SK-N-SH (cell line): ENCODE results near the gene CEP63. TPM values are rescaled to one million over a fixed set of nuclear protein-coding genes. Genes with fewer than 3 reads are reported as not detected.

Experiments
- CTCF ChIA-PET: fragments of 300-600, 350-600 bp; formaldehyde crosslinking; extraction: SDS; loops from one replicate; lab custom pipeline; 2021; lab: Yijun Ruan, JAX
- POLR2A ChIA-PET: fragments of 350-600 bp; sonication (Branson Sonifier 250); formaldehyde crosslinking; extraction: SDS; loops from one replicate; lab custom pipeline; 2020; ENCODE audit warnings: antibody characterized with exemption, inconsistent platforms; lab: Yijun Ruan, JAX
- DNase-seq: peaks from one replicate; pipeline ENCODE4 v3.0.0; 2012
- H2AFZ ChIP-seq: fragments of 200-600 bp; sonication (generic); 2 replicates; pipeline ENCODE4 v1.8.1; 2016; ENCODE audit warnings: antibody characterized with exemption, mild to moderate bottlenecking, low read depth
- H3F3A ChIP-seq: fragments of 200-600 bp; sonication (generic); replicated peaks from 2 replicates; pipeline ENCODE3; 2016; ENCODE audit warnings: antibody characterized with exemption, mild to moderate bottlenecking; ENCODE audit not compliant: insufficient read depth
- H3K27ac ChIP-seq, 2 experiments: fragments of 200-500 bp in 1 of 2; fragments of 200-600 bp in 1 of 2; sonication (Bioruptor generic) in 1 of 2; sonication (generic), shearing (Covaris generic) in 1 of 2; 2 replicates each; pipeline versions ENCODE4 v1.5.1 to v1.6.1; 2014 to 2016; ENCODE audit warnings: low read depth in 2 of 2, inconsistent platforms in 1 of 2, low read length in 1 of 2, mild to moderate bottlenecking in 1 of 2, mixed read lengths in 1 of 2
- H3K27me3 ChIP-seq: fragments of 200-600 bp; sonication (generic), shearing (Covaris generic); 2 replicates; pipeline ENCODE4 v1.6.1; 2016; ENCODE audit warnings: mixed run types; ENCODE audit not compliant: insufficient read depth
- H3K36me3 ChIP-seq, 2 experiments: fragments of 200-500 bp in 1 of 2; fragments of 200-600 bp in 1 of 2; sonication (Bioruptor generic) in 1 of 2; sonication (generic) in 1 of 2; replicated peaks in 1 of 2; 2 replicates each; pipeline versions ENCODE3 to v1.5.1; 2014 to 2016; ENCODE audit warnings: low read length in 1 of 2, mild to moderate bottlenecking in 1 of 2; ENCODE audit not compliant: insufficient read depth in 2 of 2, control insufficient read depth in 1 of 2
- H3K4me1 ChIP-seq, 2 experiments: fragments of 200-500 bp in 1 of 2; fragments of 200-600 bp in 1 of 2; sonication (Bioruptor generic) in 1 of 2; sonication (generic), shearing (Covaris generic) in 1 of 2; 2 replicates each; pipeline versions ENCODE4 v1.5.1 to v1.6.1; 2014 to 2016; ENCODE audit warnings: low read depth in 1 of 2, low read length in 1 of 2, mixed run types in 1 of 2; ENCODE audit not compliant: insufficient read depth in 2 of 2, control insufficient read depth in 1 of 2
- H3K4me2 ChIP-seq: fragments of 200-600 bp; sonication (generic), shearing (Covaris generic); 2 replicates; pipeline ENCODE4 v1.6.1; 2017; ENCODE audit warnings: mixed run types
- H3K4me3 ChIP-seq, 2 experiments: fragments of 200-500 bp in 1 of 2; fragments of 200-600 bp in 1 of 2; sonication (Bioruptor generic) in 1 of 2; sonication (generic), shearing (Covaris generic) in 1 of 2; 2 replicates each; pipeline versions ENCODE4 v1.5.1 to v1.8.1; 2014 to 2016; ENCODE audit warnings: low read depth in 2 of 2, inconsistent platforms in 1 of 2, low read length in 1 of 2, mild to moderate bottlenecking in 1 of 2, mixed read lengths in 1 of 2, moderate library complexity in 1 of 2
- H3K79me2 ChIP-seq: fragments of 200-600 bp; sonication (generic); 2 replicates; pipeline ENCODE4 v1.8.1; 2017; ENCODE audit warnings: mild to moderate bottlenecking; ENCODE audit not compliant: insufficient read depth
- H3K9ac ChIP-seq: fragments of 200-600 bp; sonication (generic); 2 replicates; pipeline ENCODE4 v1.6.1; 2017; ENCODE audit warnings: mixed run types
- H3K9me2 ChIP-seq: fragments of 200-600 bp; sonication (generic); 2 replicates; pipeline ENCODE4 v1.6.1; 2017; ENCODE audit warnings: mixed run types
- H3K9me3 ChIP-seq: fragments of 200-600 bp; sonication (generic); 2 replicates; pipeline ENCODE4 v1.6.1; 2017; ENCODE audit warnings: mixed run types, mild to moderate bottlenecking, moderate library complexity
- H4K20me1 ChIP-seq: fragments of 200-600 bp; sonication (generic); 2 replicates; pipeline ENCODE4 v1.6.1; 2017; ENCODE audit warnings: mild to moderate bottlenecking, mixed run types; ENCODE audit not compliant: insufficient read depth
- EP300 ChIP-seq, 2 experiments: IDR thresholded peaks; 2 replicates each; pipeline versions ENCODE4 v1.4.0 to v1.6.1; 2012; ENCODE audit warnings: borderline replicate concordance in 1 of 2, low read depth in 1 of 2, low read length in 1 of 2
- EZH2phosphoT487 ChIP-seq: fragments of 200-600 bp; sonication (generic); IDR thresholded peaks from 2 replicates; pipeline ENCODE4 v1.6.1; 2017; ENCODE audit warnings: low read depth, mixed run types, mild to moderate bottlenecking, antibody characterized with exemption, moderate library complexity, borderline replicate concordance
- GABPA ChIP-seq: IDR thresholded peaks from 2 replicates; pipeline ENCODE4 v1.4.0; 2012; ENCODE audit warnings: low read depth, mild to moderate bottlenecking
- GATA2 ChIP-seq: sonication (generic); formaldehyde crosslinking; IDR thresholded peaks from 2 replicates; pipeline ENCODE4 v1.5.0; 2020; ENCODE audit warnings: mild to moderate bottlenecking, missing genetic modification reagents
- JUND ChIP-seq: IDR thresholded peaks from 2 replicates; pipeline ENCODE4 v1.4.0; 2012
- NFIC ChIP-seq: IDR thresholded peaks from 2 replicates; pipeline ENCODE4 v1.4.0; 2012; ENCODE audit warnings: borderline replicate concordance
- NRF1 ChIP-seq: IDR thresholded peaks from 2 replicates; pipeline ENCODE4 v1.6.1; 2012; ENCODE audit warnings: low read depth, mild to moderate bottlenecking, low read length
- POLR2AphosphoS5 ChIP-seq: IDR thresholded peaks from 2 replicates; pipeline ENCODE4 v1.6.1; 2012; ENCODE audit warnings: low read depth, low read length
- SIN3A ChIP-seq: IDR thresholded peaks from 2 replicates; pipeline ENCODE4 v1.6.1; 2012; ENCODE audit warnings: low read depth, mild to moderate bottlenecking, low read length, moderate library complexity, borderline replicate concordance
- SMC3 ChIP-seq: IDR thresholded peaks from 2 replicates; pipeline ENCODE4 v1.6.1; 2012; ENCODE audit warnings: low read depth, low read length, improper control_type of control experiment
- TAF1 ChIP-seq: IDR thresholded peaks from 2 replicates; pipeline ENCODE4 v1.6.1; 2012; ENCODE audit warnings: low read depth, mild to moderate bottlenecking, low read length, moderate library complexity, borderline replicate concordance
- YY1 ChIP-seq: IDR thresholded peaks from 2 replicates; pipeline ENCODE4 v1.4.0; 2012; ENCODE audit warnings: low read depth, mild to moderate bottlenecking
- WGBS: methylation state at CpG from one replicate; pipeline ENCODE4 v1.1.6; 2017; ENCODE audit warnings: low lambda C conversion rate; 5-methylcytosine and 5-hydroxymethylcytosine counted together
- polyA plus RNA-seq, 3 experiments: library from polyadenylated mRNA; depleted of rRNA; stranded (reverse); fragments of >200 nt; gene quantifications; 2 replicates each; pipeline ENCODE4 v1.2.3, GENCODE V29; 2012
- TF ChIP-seq, protein P1 (sequence below): fragments of 200-600 bp; sonication (generic); IDR thresholded peaks from 2 replicates; pipeline ENCODE4 v1.6.1; 2017; ENCODE audit warnings: antibody characterized with exemption, mild to moderate bottlenecking, moderate library complexity
- TF ChIP-seq, protein P2 (sequence below): IDR thresholded peaks from 2 replicates; pipeline ENCODE4; 2012
- TF ChIP-seq, protein P3 (sequence below): IDR thresholded peaks from 2 replicates; pipeline ENCODE4 v1.4.0; 2012; ENCODE audit warnings: low read depth, borderline replicate concordance
- TF ChIP-seq, protein P4 (sequence below): IDR thresholded peaks from 2 replicates; pipeline ENCODE4 v1.4.0; 2012; ENCODE audit warnings: low read depth, borderline replicate concordance

The CEP63 gene
- polyA plus RNA-seq, 1 of the 3 experiments (the other 2 are of a cell fraction), result 6.3 TPM

DNA sequence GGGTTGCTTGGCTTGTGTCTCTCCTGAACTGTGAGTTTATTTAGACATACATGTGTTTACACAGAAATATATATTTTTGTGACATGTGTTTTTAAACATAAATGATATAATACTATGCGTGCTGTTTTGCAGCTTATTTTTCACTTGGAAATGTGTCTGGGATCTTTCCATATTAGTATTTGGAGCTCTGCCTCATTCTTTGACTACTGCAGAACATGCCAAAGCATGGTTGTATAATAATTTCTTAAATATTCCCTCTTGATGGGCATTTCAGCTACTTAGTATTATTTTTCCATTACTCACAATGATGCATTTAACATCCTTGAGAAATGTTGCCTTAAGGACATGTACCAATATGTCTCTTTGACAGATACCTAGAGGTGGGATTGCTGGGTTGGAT is 19.5 kb upstream of the CEP63 start:
- Histone ChIP-seq H2AFZ (no peak overlapping the region), H3K9ac (no peak overlapping the region), H3K36me3 (no peaks in the 10 kb centered on the region), H3K9me2 (no peaks in the 10 kb centered on the region), H3K4me1 (peaks cover 6 to 30% of the 10 kb centered on the region in 2 experiments; a peak in 3 of 4 replicates), H3K4me3 (no peak overlapping the region), H3K4me2 (no peak overlapping the region), H3K9me3 (no peaks in the 10 kb centered on the region), H3K27me3 (no peaks in the 10 kb centered on the region), H3K79me2 (no peaks in the 10 kb centered on the region), H4K20me1 (no peaks in the 10 kb centered on the region), H3K27ac (peak overlapping the region in 1 of 2 experiments; percentile 100; a peak in 2 of 4 replicates), H3F3A (peaks cover 41% of the 10 kb centered on the region)
- no peak for TF ChIP-seq SIN3A
- no peak for TF ChIP-seq TAF1
- no peak for TF ChIP-seq NRF1
- TF ChIP-seq GABPA, result no peak
- TF ChIP-seq, protein P1, sequence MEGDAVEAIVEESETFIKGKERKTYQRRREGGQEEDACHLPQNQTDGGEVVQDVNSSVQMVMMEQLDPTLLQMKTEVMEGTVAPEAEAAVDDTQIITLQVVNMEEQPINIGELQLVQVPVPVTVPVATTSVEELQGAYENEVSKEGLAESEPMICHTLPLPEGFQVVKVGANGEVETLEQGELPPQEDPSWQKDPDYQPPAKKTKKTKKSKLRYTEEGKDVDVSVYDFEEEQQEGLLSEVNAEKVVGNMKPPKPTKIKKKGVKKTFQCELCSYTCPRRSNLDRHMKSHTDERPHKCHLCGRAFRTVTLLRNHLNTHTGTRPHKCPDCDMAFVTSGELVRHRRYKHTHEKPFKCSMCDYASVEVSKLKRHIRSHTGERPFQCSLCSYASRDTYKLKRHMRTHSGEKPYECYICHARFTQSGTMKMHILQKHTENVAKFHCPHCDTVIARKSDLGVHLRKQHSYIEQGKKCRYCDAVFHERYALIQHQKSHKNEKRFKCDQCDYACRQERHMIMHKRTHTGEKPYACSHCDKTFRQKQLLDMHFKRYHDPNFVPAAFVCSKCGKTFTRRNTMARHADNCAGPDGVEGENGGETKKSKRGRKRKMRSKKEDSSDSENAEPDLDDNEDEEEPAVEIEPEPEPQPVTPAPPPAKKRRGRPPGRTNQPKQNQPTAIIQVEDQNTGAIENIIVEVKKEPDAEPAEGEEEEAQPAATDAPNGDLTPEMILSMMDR, result no peak
- no peak for TF ChIP-seq NFIC
- TF ChIP-seq, protein P2, sequence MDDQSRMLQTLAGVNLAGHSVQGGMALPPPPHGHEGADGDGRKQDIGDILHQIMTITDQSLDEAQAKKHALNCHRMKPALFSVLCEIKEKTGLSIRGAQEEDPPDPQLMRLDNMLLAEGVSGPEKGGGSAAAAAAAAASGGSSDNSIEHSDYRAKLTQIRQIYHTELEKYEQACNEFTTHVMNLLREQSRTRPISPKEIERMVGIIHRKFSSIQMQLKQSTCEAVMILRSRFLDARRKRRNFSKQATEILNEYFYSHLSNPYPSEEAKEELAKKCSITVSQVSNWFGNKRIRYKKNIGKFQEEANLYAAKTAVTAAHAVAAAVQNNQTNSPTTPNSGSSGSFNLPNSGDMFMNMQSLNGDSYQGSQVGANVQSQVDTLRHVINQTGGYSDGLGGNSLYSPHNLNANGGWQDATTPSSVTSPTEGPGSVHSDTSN, result no peak
- no peak for TF ChIP-seq GATA2
- TF ChIP-seq EP300 (IDR thresholded peaks at IDR 0.05; ENCODE audit: borderline replicate concordance in 1 of 2, low read depth in 1 of 2, low read length in 1 of 2), result no peak
- no peak for TF ChIP-seq YY1
- TF ChIP-seq, protein P3, sequence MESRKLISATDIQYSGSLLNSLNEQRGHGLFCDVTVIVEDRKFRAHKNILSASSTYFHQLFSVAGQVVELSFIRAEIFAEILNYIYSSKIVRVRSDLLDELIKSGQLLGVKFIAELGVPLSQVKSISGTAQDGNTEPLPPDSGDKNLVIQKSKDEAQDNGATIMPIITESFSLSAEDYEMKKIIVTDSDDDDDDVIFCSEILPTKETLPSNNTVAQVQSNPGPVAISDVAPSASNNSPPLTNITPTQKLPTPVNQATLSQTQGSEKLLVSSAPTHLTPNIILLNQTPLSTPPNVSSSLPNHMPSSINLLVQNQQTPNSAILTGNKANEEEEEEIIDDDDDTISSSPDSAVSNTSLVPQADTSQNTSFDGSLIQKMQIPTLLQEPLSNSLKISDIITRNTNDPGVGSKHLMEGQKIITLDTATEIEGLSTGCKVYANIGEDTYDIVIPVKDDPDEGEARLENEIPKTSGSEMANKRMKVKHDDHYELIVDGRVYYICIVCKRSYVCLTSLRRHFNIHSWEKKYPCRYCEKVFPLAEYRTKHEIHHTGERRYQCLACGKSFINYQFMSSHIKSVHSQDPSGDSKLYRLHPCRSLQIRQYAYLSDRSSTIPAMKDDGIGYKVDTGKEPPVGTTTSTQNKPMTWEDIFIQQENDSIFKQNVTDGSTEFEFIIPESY, result no peak
- TF ChIP-seq POLR2AphosphoS5, result no peak
- TF ChIP-seq, protein P4, sequence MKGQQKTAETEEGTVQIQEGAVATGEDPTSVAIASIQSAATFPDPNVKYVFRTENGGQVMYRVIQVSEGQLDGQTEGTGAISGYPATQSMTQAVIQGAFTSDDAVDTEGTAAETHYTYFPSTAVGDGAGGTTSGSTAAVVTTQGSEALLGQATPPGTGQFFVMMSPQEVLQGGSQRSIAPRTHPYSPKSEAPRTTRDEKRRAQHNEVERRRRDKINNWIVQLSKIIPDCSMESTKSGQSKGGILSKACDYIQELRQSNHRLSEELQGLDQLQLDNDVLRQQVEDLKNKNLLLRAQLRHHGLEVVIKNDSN, result no peak
- TF ChIP-seq EZH2phosphoT487, result no peak
- no peak for TF ChIP-seq JUND
- no peak for TF ChIP-seq SMC3
- 88% methylated on average over 1 of the region's 1 CpG for WGBS
- CTCF ChIA-PET, result interaction anchor here (1.0 to 2.4 kb wide), 4 partner anchors 12 to 160 kb away, joined by 3 to 11 read pairs (median 4); no protein-coding TSS in a partner anchor
- POLR2A ChIA-PET, result interaction anchor here (0.6 kb wide), 1 partner anchor 9 kb away, joined by 3 read pairs; no protein-coding TSS in a partner anchor
- no peak for DNase-seq
